ENCODE results near the gene OS9. TPM values are rescaled to one million over a fixed set of nuclear protein-coding genes. Genes with fewer than 3 reads are reported as not detected.

Gene OS9
- total and polyA plus RNA-seq, 8 donors, result 177 to 254 (median 192) TPM

GRCh38 chr12:57725851-57726150 lies 31.9 kb downstream of the OS9 start:
- WGBS, 2 donors, result 4 to 6% methylated on average over 10 of the region's 10 CpGs
- no peaks in the 10 kb centered on the region for H3K27me3 ChIP-seq
- FAIRE-seq (no peak), ATAC-seq (no peak), DNase-seq (no peak)
- no peak overlapping the region for H3K27ac ChIP-seq
- peak overlapping the region in 3 of 4 donors; percentile 63 to 79 (median 71) for H3K4me3 ChIP-seq
- TF ChIP-seq CTCF (IDR thresholded peaks at IDR 0.05), result no peak
- intact Hi-C loops (cut with DNase I), result no loop called here
- H3K4me1 ChIP-seq, result no peaks in the 10 kb centered on the region
- no peaks in the 10 kb centered on the region for H3K9me3 ChIP-seq
- peaks cover 0 to 2% (median 0%) of the 10 kb centered on the region in 3 donors for H3K36me3 ChIP-seq

DNA sequence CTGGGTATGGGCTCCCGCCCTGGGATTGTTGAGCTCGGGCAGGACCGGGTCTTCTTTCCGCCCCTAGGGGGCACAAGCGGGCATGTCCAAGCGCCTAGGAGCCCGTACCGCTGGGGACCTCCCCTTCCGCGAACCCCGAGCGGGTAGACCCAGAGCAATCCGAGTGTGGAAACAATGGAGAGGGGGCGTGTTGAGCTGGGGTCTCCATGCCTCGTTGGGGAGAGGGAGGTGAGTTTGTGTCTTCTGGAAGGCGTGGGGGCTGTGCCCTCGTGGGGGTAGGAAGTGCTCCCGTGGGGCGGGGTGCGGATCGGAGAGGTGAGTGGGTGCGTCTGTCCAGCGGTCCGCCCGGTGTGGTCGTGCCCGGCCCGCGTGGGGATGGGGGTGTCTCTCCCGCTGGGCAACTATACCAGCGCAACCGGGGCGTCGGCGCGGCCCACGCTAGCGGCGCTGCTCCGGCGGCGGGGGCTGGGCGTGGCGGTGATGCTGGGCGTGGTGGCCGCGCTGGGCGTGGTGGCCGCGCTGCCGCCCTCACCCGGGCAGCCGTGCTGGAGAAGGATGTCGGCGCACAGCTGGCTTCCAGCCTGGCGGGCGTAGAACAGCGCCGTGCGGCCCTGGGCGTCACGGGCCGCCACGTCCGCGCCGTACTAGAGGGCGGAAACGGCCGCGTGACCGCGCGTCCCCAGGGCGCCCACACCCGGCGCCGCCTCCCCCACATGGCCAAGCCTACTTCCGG lies 32.4 kb downstream of the OS9 start:
- ATAC-seq (peak; percentile 83 to 93 (median 88)), DNase-seq (peak; percentile 79 to 93 (median 88)), FAIRE-seq (no peak)
- Histone ChIP-seq H3K4me3 (peak overlapping the region; percentile 47 to 79 (median 67)), H3K9me3 (no peaks in the 10 kb centered on the region), H3K27me3 (no peaks in the 10 kb centered on the region), H3K4me1 (no peaks in the 10 kb centered on the region), H3K27ac (peak overlapping the region in 1 of 4 donors; percentile 52), H3K36me3 (no peaks in the 10 kb centered on the region)
- peak; percentile 53 to 80 (median 72) for TF ChIP-seq CTCF (IDR thresholded peaks at IDR 0.05)
- 6% methylated on average over 63 to 79 of the region's 79 CpGs for WGBS, 2 donors
- intact Hi-C loops (cut with DNase I), result no loop called here

- no peaks in the 10 kb centered on the region for H3K36me3 ChIP-seq
- WGBS, 2 donors, result 13 to 15% methylated on average over 72 to 76 of the region's 76 CpGs
- TF ChIP-seq CTCF (IDR thresholded peaks at IDR 0.05), result no peak
- FAIRE-seq (no peak), DNase-seq (peak in 5 of 6 donors; percentile 52 to 91 (median 75)), ATAC-seq (peak; percentile 57 to 68 (median 59))
- no peaks in the 10 kb centered on the region for H3K4me1 ChIP-seq
- H3K9me3 ChIP-seq, result no peaks in the 10 kb centered on the region
- peak overlapping the region in 1 of 4 donors; percentile 52 for H3K27ac ChIP-seq
- H3K27me3 ChIP-seq, result no peaks in the 10 kb centered on the region
- H3K4me3 ChIP-seq, result peak overlapping the region; percentile 47 to 79 (median 67)
- intact Hi-C loops (cut with DNase I), result no loop called here
These were observed 33.2 kb downstream of the OS9 start for GRCh38 chr12:57726884-57727757.

DNA sequence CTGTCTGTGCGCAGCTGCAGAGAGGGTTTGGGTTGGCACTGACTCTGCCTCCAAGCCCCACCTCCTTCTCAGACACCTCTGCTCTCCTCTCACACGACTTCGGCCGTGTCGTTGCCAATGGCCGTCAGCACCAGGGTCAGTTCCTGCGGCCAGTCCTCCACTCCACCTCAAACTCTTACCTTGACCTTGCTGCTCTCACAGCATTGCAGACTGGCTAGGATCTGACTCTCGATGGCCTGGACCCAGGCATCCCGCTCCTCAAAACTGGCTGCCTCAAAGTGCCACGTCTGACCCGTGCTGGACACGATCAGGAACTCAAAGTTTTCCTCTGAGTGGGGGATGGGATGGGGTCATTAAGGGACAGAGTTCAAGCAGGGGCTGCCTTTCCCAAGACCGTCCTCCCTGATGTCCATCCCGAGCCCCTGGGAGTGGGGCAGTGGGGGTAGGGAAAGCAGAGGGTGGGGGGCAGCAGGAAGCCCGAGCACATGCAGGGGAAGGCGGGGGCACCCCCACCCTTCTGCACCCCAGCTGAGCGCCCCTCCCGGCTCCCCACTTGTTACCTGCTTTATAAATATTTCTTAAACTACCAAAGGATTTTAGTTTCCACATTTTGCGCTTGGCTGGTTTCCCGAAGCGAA lies 33.9 kb downstream of the OS9 start:
- Histone ChIP-seq H3K4me1 (no peaks in the 10 kb centered on the region), H3K27me3 (no peaks in the 10 kb centered on the region), H3K36me3 (no peaks in the 10 kb centered on the region), H3K9me3 (no peaks in the 10 kb centered on the region), H3K4me3 (no peak overlapping the region), H3K27ac (no peak overlapping the region)
- TF ChIP-seq CTCF (IDR thresholded peaks at IDR 0.05), result no peak
- ATAC-seq, result peak in 1 of 4 donors; percentile 33
- intact Hi-C loops (cut with DNase I), result no loop called here
- DNase-seq, result peak in 2 of 6 donors; percentile 16 to 51
- no peak for FAIRE-seq
- 50 to 63% methylated on average over 21 of the region's 21 CpGs for WGBS, 2 donors
